GM12878 (cell line): Measurements from ENCODE around the gene GRXCR1. TPM values are rescaled to one million over a fixed set of nuclear protein-coding genes. Genes with fewer than 3 reads are reported as not detected.

Experiments used
- ATAC-seq: fragments of 200-7000 bp; cut with Tn5 transposase; 3 replicates; pipeline ENCODE4 v1.9.1; 2020; ENCODE audit warnings: mild to moderate bottlenecking, moderate library complexity
- BruUV-seq: library from RNA; stranded (reverse); fragments of 400-500 nt; replicated peaks from 2 replicates; lab custom pipeline; 2021; lab: Mats Ljungman, UMichigan
- CTCF ChIA-PET: fragments of 300-600 bp; sonication (Branson Sonifier 250); formaldehyde crosslinking; extraction: SDS; loops from one replicate; lab custom pipeline; 2021; ENCODE audit warnings: inconsistent platforms; lab: Yijun Ruan, JAX
- POLR2A ChIA-PET: fragments of 350-600 bp; formaldehyde crosslinking; extraction: SDS; loops from one replicate; lab custom pipeline; 2021; ENCODE audit warnings: inconsistent platforms; lab: Charles Lee
- RAD21 ChIA-PET: fragments of 300-600 bp; sonication (Branson Sonifier 250); formaldehyde crosslinking; loops from one replicate; lab custom pipeline; 2023; ENCODE audit warnings: antibody characterized with exemption; ENCODE audit not compliant: unreplicated experiment; lab: Charles Lee
- SMC1A ChIA-PET: fragments of 300-600 bp; sonication (Branson Sonifier 250); formaldehyde crosslinking; loops from one replicate; lab custom pipeline; 2023; ENCODE audit not compliant: unreplicated experiment, uncharacterized antibody; lab: Charles Lee
- DNase-seq: peaks from one replicate; pipeline ENCODE4 v3.0.0-alpha.2; 2011; ENCODE audit warnings: low read depth, low spot score
- FAIRE-seq: peaks from 3 replicates; lab custom pipeline; 2011; peaks lifted over from hg19 to GRCh38; lab: Jason Lieb, UNC
- H2AFZ ChIP-seq: 2 replicates; pipeline ENCODE4 v1.6.0; 2011; ENCODE audit warnings: low read depth, low read length, control low read depth; ENCODE audit not compliant: control insufficient read depth
- H3K27ac ChIP-seq: 2 replicates; pipeline ENCODE4 v1.5.1; 2011; ENCODE audit warnings: control low read depth; ENCODE audit not compliant: control insufficient read depth, insufficient read depth
- H3K27me3 ChIP-seq, 2 experiments: replicated peaks in 1 of 2; 2 replicates each; pipeline versions ENCODE4 v1.6.0 to v1.6.1; 2011; ENCODE audit warnings: low read length in 1 of 2; ENCODE audit not compliant: control insufficient read depth in 2 of 2, insufficient read depth in 2 of 2
- H3K36me3 ChIP-seq, 2 experiments: 2 replicates each; pipeline ENCODE4 v1.5.1; 2011; ENCODE audit warnings: low read length in 1 of 2; ENCODE audit not compliant: control insufficient read depth in 2 of 2, insufficient read depth in 2 of 2
- H3K4me1 ChIP-seq: 2 replicates; pipeline ENCODE4 v1.6.1; 2011; ENCODE audit warnings: mild to moderate bottlenecking, low read length, moderate library complexity, mixed read lengths; ENCODE audit not compliant: control insufficient read depth, insufficient read depth
- H3K4me2 ChIP-seq: 2 replicates; pipeline ENCODE4 v1.6.0; 2011; ENCODE audit warnings: control low read depth; ENCODE audit not compliant: control insufficient read depth, insufficient read depth
- H3K4me3 ChIP-seq: fragments of 200-600 bp; sonication (generic); 2 replicates; pipeline ENCODE4 v1.5.1; 2016
- H3K79me2 ChIP-seq: 2 replicates; pipeline ENCODE4 v1.6.0; 2011; ENCODE audit warnings: low read length; ENCODE audit not compliant: control insufficient read depth, insufficient read depth
- H3K9ac ChIP-seq: 2 replicates; pipeline ENCODE4 v1.8.0; 2011; ENCODE audit warnings: low read length, control low read depth, mixed read lengths; ENCODE audit not compliant: control insufficient read depth, insufficient read depth
- H3K9me3 ChIP-seq: replicated peaks from 3 replicates; pipeline ENCODE4 v1.5.1; 2011; ENCODE audit warnings: mild to moderate bottlenecking, low read length; ENCODE audit not compliant: control insufficient read depth, insufficient read depth
- H4K20me1 ChIP-seq: 2 replicates; pipeline ENCODE4 v1.6.0; 2011; ENCODE audit not compliant: control insufficient read depth, insufficient read depth
- BCLAF1 ChIP-seq: fragments of 450-650 bp; IDR thresholded peaks from 2 replicates; pipeline ENCODE4 v1.6.1; 2017; ENCODE audit warnings: antibody characterized with exemption, mild to moderate bottlenecking, moderate library complexity
- HSF1 ChIP-seq: fragments of 150-350 bp; IDR thresholded peaks from 2 replicates; pipeline ENCODE4 v1.6.1; 2014; ENCODE audit warnings: mild to moderate bottlenecking, low read depth, low read length
- IRF3 ChIP-seq: fragments of 450-650 bp; IDR thresholded peaks from 2 replicates; pipeline ENCODE4 v1.6.1; 2014; ENCODE audit warnings: mild to moderate bottlenecking
- REST ChIP-seq: IDR thresholded peaks from 2 replicates; pipeline ENCODE4 v1.6.1; 2012; ENCODE audit warnings: mild to moderate bottlenecking, low read depth, low read length
- SMAD1 ChIP-seq: fragments of 450-650 bp; IDR thresholded peaks from 2 replicates; pipeline ENCODE4 v1.6.1; 2018; ENCODE audit warnings: mild to moderate bottlenecking, low read depth; ENCODE audit not compliant: partially characterized antibody
- ZNF207 ChIP-seq: fragments of 450-650 bp; IDR thresholded peaks from 2 replicates; pipeline ENCODE4 v1.6.1; 2014; ENCODE audit warnings: antibody characterized with exemption, mild to moderate bottlenecking, borderline replicate concordance
- ZSCAN29 ChIP-seq: fragments of 450-650 bp; IDR thresholded peaks from 2 replicates; pipeline ENCODE4 v1.6.1; 2017; ENCODE audit warnings: mild to moderate bottlenecking, moderate library complexity
- WGBS: methylation state at CpG from one replicate; pipeline ENCODE4 v1.1.6; 2016; ENCODE audit warnings: low lambda C conversion rate; ENCODE audit not compliant: insufficient replicate concordance, insufficient coverage; ENCODE audit errors: missing lambda C conversion rate; 5-methylcytosine and 5-hydroxymethylcytosine counted together
- in situ Hi-C: fragments of 300-500 bp; cut with MboI; formaldehyde crosslinking; loops from 9 replicates; pipeline ENCODE4 v1.14.3; 2018; ENCODE audit warnings: mixed read lengths
- intact Hi-C: fragments of 100-400 bp; cut with micrococcal nuclease; formaldehyde crosslinking; loops from one replicate; pipeline ENCODE4 v1.14.2; 2022; ENCODE audit not compliant: unreplicated experiment
- polyA plus RNA-seq, 11 experiments: library from polyadenylated mRNA; depleted of rRNA in 4 of 11; unstranded in 6 of 11; stranded (reverse) in 5 of 11; fragments of >200 nt; fragmentation: Nextera tagmentation in 4 of 11; fragmentation: Illumina TruSeq in 1 of 11; extraction: Ambion mirVana in 4 of 11; extraction: Trizol in 1 of 11; gene quantifications; 1 replicate in 1 of 11; 2 replicates in 10 of 11; pipeline versions ENCODE4 v1.2.1 to v1.2.3, GENCODE V29; 2011 to 2016; ENCODE audit warnings: inconsistent platforms in 2 of 11, missing spikeins in 2 of 11, low read depth in 1 of 11
- total RNA-seq, 4 experiments: library from RNA; depleted of rRNA in 3 of 4; stranded (reverse); fragments of >200 nt in 3 of 4; fragmentation: Illumina TruSeq in 1 of 4; extraction: Trizol in 1 of 4; gene quantifications; 2 replicates each; pipeline versions ENCODE4 v1.2.1 to v1.2.3, GENCODE V29; 2013 to 2021

The GRXCR1 gene
- total and polyA plus RNA-seq, 10 of the 15 experiments (the other 5 are each of a cell fraction or from before 2014, with no cell fraction given) = not detected

GRCh38 chr4:42910459-42910858 lies 17.9 kb downstream of the GRXCR1 start:
- CTCF ChIA-PET = no interaction called here

More at GRCh38 chr4:42910459-42910858, 17.9 kb downstream of the GRXCR1 start:
- Histone ChIP-seq H3K4me3 (no peak overlapping the region), H4K20me1 (no peaks in the 10 kb centered on the region), H3K27ac (no peak overlapping the region), H3K4me1 (no peaks in the 10 kb centered on the region), H3K79me2 (no peaks in the 10 kb centered on the region), H3K36me3 (no peaks in the 10 kb centered on the region), H2AFZ (no peak overlapping the region), H3K4me2 (no peak overlapping the region), H3K9ac (no peak overlapping the region), H3K9me3 (no peaks in the 10 kb centered on the region), H3K27me3 (no peaks in the 10 kb centered on the region; a peak in 2 of 4 replicates)
- DNase-seq (no peak), ATAC-seq (no peak), FAIRE-seq (no peak)
- intact Hi-C loops (no loop called here), in situ Hi-C loops (no loop called here)
- ChIA-PET SMC1A (no interaction called here), POLR2A (no interaction called here), RAD21 (no interaction called here)
- 20% methylated on average over 5 of the region's 5 CpGs for WGBS
- no TSS peak for BruUV-seq
- TF ChIP-seq IRF3 (no peak), BCLAF1 (no peak), SMAD1 (no peak), HSF1 (no peak), ZNF207 (no peak), ZSCAN29 (no peak), REST (no peak)
